ENCODE data around the gene MINDY3.

MINDY3 gene

DNA sequence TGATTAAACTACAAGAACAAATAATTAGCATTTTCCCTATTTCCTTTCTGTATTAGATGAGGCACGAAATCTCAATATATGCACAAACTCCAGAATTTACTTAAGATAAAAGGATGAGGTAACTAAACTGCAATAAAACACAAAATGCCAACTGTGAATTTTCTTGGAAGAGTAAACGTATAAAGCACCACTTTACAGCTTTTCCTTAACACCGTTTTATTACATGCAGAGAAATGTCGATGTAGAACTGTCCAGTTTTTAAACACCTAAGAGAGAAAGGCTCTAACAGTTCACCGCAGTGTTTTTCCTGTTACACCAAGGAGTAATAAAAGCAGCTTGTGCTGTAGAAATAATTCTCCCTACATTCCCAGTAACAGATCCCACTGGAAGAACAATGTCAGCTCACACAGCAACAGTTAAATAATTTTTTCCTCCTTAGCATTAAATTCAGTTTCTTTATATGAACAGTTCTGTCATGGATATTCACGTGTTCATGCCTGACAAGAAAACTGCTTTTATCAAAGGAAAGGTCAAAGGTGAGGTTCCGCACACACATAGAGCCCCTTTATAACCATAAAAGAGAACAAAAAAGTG, 52.0 kb downstream of the MINDY3 start:
- no peak for DNase-seq
- H3K27me3 ChIP-seq, result no peaks in the 10 kb centered on the region
- TF ChIP-seq, protein P1, sequence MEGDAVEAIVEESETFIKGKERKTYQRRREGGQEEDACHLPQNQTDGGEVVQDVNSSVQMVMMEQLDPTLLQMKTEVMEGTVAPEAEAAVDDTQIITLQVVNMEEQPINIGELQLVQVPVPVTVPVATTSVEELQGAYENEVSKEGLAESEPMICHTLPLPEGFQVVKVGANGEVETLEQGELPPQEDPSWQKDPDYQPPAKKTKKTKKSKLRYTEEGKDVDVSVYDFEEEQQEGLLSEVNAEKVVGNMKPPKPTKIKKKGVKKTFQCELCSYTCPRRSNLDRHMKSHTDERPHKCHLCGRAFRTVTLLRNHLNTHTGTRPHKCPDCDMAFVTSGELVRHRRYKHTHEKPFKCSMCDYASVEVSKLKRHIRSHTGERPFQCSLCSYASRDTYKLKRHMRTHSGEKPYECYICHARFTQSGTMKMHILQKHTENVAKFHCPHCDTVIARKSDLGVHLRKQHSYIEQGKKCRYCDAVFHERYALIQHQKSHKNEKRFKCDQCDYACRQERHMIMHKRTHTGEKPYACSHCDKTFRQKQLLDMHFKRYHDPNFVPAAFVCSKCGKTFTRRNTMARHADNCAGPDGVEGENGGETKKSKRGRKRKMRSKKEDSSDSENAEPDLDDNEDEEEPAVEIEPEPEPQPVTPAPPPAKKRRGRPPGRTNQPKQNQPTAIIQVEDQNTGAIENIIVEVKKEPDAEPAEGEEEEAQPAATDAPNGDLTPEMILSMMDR (IDR thresholded peaks at IDR 0.05; ENCODE audit: low read depth, low read length), result no peak
- H3K9me3 ChIP-seq, result no peaks in the 10 kb centered on the region
- no peak overlapping the region for H3K4me3 ChIP-seq (ENCODE audit: low read depth, low read length)
- no peaks in the 10 kb centered on the region for H3K36me3 ChIP-seq
- H3K4me1 ChIP-seq, result peaks cover 9% of the 10 kb centered on the region

- peaks cover 7% of the 10 kb centered on the region; the same call in 1 of the 2 replicates for H3K4me1 ChIP-seq
- no peaks in the 10 kb centered on the region; the same call in 1 of the 2 replicates for H3K36me3 ChIP-seq
- H3K9me3 ChIP-seq, result no peaks in the 10 kb centered on the region
- DNase-seq, result no peak
- H3K4me3 ChIP-seq (ENCODE audit: low read depth, low read length), result no peak overlapping the region
- TF ChIP-seq, protein P1 (IDR thresholded peaks at IDR 0.05; ENCODE audit: low read depth, low read length), result no peak
- no peaks in the 10 kb centered on the region for H3K27me3 ChIP-seq
Measured at GRCh38 chr10:15805395-15806058, 54.8 kb downstream of the MINDY3 start.

- TF ChIP-seq, protein P1 (IDR thresholded peaks at IDR 0.05; ENCODE audit: low read depth, low read length), result no peak
- Histone ChIP-seq H3K4me1 (peaks cover 7% of the 10 kb centered on the region; the same call in 1 of the 2 replicates), H3K27me3 (no peaks in the 10 kb centered on the region), H3K4me3 (ENCODE audit: low read depth, low read length) (no peak overlapping the region), H3K9me3 (no peaks in the 10 kb centered on the region), H3K36me3 (no peaks in the 10 kb centered on the region; the same call in 1 of the 2 replicates)
- DNase-seq, result no peak
Measured at GRCh38 chr10:15804109-15804508, 56.2 kb downstream of the MINDY3 start.

- Histone ChIP-seq H3K27me3 (no peaks in the 10 kb centered on the region), H3K4me1 (peaks cover 7% of the 10 kb centered on the region; the same call in 1 of the 2 replicates), H3K9me3 (no peaks in the 10 kb centered on the region), H3K4me3 (ENCODE audit: low read depth, low read length) (no peak overlapping the region), H3K36me3 (no peaks in the 10 kb centered on the region; the same call in 1 of the 2 replicates)
- TF ChIP-seq, protein P1 (IDR thresholded peaks at IDR 0.05; ENCODE audit: low read depth, low read length), result no peak
- DNase-seq, result no peak
Measured at GRCh38 chr10:15802375-15802949, 57.8 kb downstream of the MINDY3 start.

DNA sequence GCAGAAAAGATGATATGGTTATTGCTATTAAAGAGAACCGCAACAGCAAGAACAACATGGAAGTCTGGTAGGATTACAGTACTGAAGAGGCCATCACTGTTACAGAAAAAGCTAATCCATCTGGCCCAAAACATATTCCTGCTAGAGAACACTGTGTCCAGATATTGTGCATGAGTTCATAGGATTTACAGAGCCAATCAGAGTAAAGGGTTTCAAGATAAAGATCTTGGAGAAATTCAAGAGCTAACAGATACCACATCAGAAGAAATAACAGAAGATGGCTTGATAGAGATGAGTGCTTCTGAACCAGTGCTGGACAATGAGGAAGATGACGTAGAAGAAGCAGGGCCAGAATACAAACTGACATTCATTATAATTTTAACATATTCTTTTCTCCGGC, 58.7 kb downstream of the MINDY3 start:
- TF ChIP-seq, protein P1 (IDR thresholded peaks at IDR 0.05; ENCODE audit: low read depth, low read length), result no peak
- H3K9me3 ChIP-seq, result no peaks in the 10 kb centered on the region
- H3K4me3 ChIP-seq (ENCODE audit: low read depth, low read length), result no peak overlapping the region
- DNase-seq, result no peak
- peaks cover 10% of the 10 kb centered on the region; the same call in 1 of the 2 replicates for H3K4me1 ChIP-seq
- no peaks in the 10 kb centered on the region; the same call in 1 of the 2 replicates for H3K36me3 ChIP-seq
- no peaks in the 10 kb centered on the region for H3K27me3 ChIP-seq

GRCh38 chr10:15801147-15801546, 59.2 kb downstream of the MINDY3 start:
- no peaks in the 10 kb centered on the region for H3K27me3 ChIP-seq
- peaks cover 12% of the 10 kb centered on the region; the same call in 1 of the 2 replicates for H3K4me1 ChIP-seq
- TF ChIP-seq, protein P1 (IDR thresholded peaks at IDR 0.05; ENCODE audit: low read depth, low read length), result no peak
- H3K4me3 ChIP-seq (ENCODE audit: low read depth, low read length), result no peak overlapping the region
- no peaks in the 10 kb centered on the region; the same call in 1 of the 2 replicates for H3K36me3 ChIP-seq
- no peak for DNase-seq
- H3K9me3 ChIP-seq, result no peaks in the 10 kb centered on the region
